Transverse colon (tissue), 4 donors: ENCODE results near the gene OR8B3. TPM values are rescaled to one million over a fixed set of nuclear protein-coding genes. Genes with fewer than 3 reads are reported as not detected.

Source experiments
- DNase-seq: peaks from one replicate; pipeline ENCODE4 v3.0.0-alpha.2; 2019
- H3K27ac ChIP-seq, 4 donors: fragments of 200-600 bp; sonication (generic); 2 replicates each; pipeline ENCODE4 v1.5.1; 2016 to 2018; ENCODE audit warnings: inconsistent platforms in 4 of 4
- H3K27me3 ChIP-seq: fragments of 200-600 bp; sonication (generic); 2 replicates; pipeline ENCODE4 v1.5.1; 2017; ENCODE audit warnings: inconsistent platforms
- H3K36me3 ChIP-seq, 4 donors: fragments of 200-600 bp; sonication (generic); 2 replicates each; pipeline ENCODE4 v1.5.1; 2017 to 2019; ENCODE audit warnings: inconsistent platforms in 4 of 4
- H3K4me1 ChIP-seq, 4 donors: fragments of 200-600 bp; sonication (generic); 2 replicates each; pipeline ENCODE4 v1.5.1; 2017 to 2020; ENCODE audit warnings: inconsistent platforms in 4 of 4
- H3K4me3 ChIP-seq, 4 donors: fragments of 200-600 bp; sonication (generic); 1 replicate in 1 of 4; 2 replicates in 3 of 4; pipeline versions ENCODE4 v1.5.1 to v1.6.1; 2017 to 2019; ENCODE audit warnings: inconsistent platforms in 4 of 4
- H3K9me3 ChIP-seq, 2 donors: fragments of 200-600 bp; sonication (generic); 2 replicates each; pipeline ENCODE4 v1.5.1; 2017 to 2019; ENCODE audit warnings: inconsistent platforms in 2 of 2
- EP300 ChIP-seq: sonication (generic); formaldehyde crosslinking; IDR thresholded peaks from one replicate; pipeline ENCODE4 v1.6.1; 2017; ENCODE audit warnings: antibody characterized with exemption, low read depth
- POLR2A ChIP-seq: fragments of 450-650 bp; IDR thresholded peaks from one replicate; pipeline ENCODE4 v1.6.1; 2016; ENCODE audit warnings: antibody characterized with exemption, mild to moderate bottlenecking, moderate library complexity
- POLR2AphosphoS5 ChIP-seq, 3 donors: sonication (generic); formaldehyde crosslinking; IDR thresholded peaks; one replicate each; pipeline ENCODE4 v1.6.1; 2016; ENCODE audit warnings: antibody characterized with exemption in 3 of 3
- WGBS, 2 donors: methylation state at CpG; one replicate each; pipeline ENCODE4 v1.1.5; 2018; ENCODE audit warnings: low coverage in 1 of 2; 5-methylcytosine and 5-hydroxymethylcytosine counted together
- in situ Hi-C, 4 donors: fragments of 200-750 bp; cut with MboI; loops; one replicate each; pipeline versions ENCODE4 v1.15.0 to v1.15.1; 2017; ENCODE audit warnings: low sequenced_read_pairs in 3 of 4, low pct_ligation_motif_present in 1 of 4, low pct_unique_long_range_greater_than_20kb in 1 of 4
- intact Hi-C: fragments of 100-400 bp; cut with DNase I; formaldehyde crosslinking; loops from one replicate; pipeline ENCODE4 v1.15.1; 2023; ENCODE audit warnings: low total_unique reads
- total RNA-seq, 4 donors: library from RNA; depleted of rRNA; stranded (reverse); fragments of >200 nt; gene quantifications; one replicate each; pipeline ENCODE4 v1.1.0, GENCODE V29; 2016
- TF ChIP-seq, protein P1 (sequence below), 5 experiments: fragments of 200-600 bp in 3 of 5; fragments of 450-650 bp in 2 of 5; sonication (generic) in 3 of 5; IDR thresholded peaks; 1 replicate in 2 of 5; 2 replicates in 3 of 5; pipeline ENCODE4 v1.5.1; 2016 to 2017; ENCODE audit warnings: antibody characterized with exemption in 5 of 5, inconsistent platforms in 3 of 5, mild to moderate bottlenecking in 2 of 5, moderate library complexity in 1 of 5

Gene OR8B3
- total RNA-seq, 4 donors from 2014 or later = not detected

DNA sequence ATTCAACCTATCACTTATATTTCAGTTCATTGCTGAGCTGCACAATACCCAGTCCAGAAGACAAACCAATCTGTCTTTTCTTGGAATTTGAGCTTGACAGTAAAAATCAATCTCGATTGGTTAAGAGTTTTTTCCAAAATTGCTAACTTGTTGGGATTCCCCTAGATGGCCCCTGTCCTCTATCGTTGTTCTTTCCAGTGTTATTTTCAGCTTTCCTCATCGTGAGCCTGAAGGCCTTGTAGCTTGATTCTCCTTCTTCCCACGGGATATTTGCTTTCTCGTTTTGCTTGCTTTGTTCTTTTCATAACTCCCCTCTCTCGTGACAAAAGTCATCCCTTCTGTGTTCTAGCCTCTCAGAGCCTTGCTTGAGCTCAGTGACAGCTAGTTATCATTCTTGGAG lies 43.6 kb upstream of the OR8B3 start:
- no peaks in the 10 kb centered on the region for H3K27me3 ChIP-seq
- TF ChIP-seq EP300 (no peak), POLR2AphosphoS5 (IDR thresholded peaks at IDR 0.05) (no peak), POLR2A (no peak)
- TF ChIP-seq, protein P1, sequence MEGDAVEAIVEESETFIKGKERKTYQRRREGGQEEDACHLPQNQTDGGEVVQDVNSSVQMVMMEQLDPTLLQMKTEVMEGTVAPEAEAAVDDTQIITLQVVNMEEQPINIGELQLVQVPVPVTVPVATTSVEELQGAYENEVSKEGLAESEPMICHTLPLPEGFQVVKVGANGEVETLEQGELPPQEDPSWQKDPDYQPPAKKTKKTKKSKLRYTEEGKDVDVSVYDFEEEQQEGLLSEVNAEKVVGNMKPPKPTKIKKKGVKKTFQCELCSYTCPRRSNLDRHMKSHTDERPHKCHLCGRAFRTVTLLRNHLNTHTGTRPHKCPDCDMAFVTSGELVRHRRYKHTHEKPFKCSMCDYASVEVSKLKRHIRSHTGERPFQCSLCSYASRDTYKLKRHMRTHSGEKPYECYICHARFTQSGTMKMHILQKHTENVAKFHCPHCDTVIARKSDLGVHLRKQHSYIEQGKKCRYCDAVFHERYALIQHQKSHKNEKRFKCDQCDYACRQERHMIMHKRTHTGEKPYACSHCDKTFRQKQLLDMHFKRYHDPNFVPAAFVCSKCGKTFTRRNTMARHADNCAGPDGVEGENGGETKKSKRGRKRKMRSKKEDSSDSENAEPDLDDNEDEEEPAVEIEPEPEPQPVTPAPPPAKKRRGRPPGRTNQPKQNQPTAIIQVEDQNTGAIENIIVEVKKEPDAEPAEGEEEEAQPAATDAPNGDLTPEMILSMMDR (IDR thresholded peaks at IDR 0.05) = no peak
- 37 to 45% methylated on average over 5 to 6 of the region's 6 CpGs for WGBS, 2 donors
- H3K4me1 ChIP-seq = no peaks in the 10 kb centered on the region
- DNase-seq = no peak
- no peaks in the 10 kb centered on the region for H3K9me3 ChIP-seq
- no peaks in the 10 kb centered on the region for H3K36me3 ChIP-seq
- no peak overlapping the region for H3K27ac ChIP-seq
- in situ Hi-C loops = no loop called here
- intact Hi-C loops = no loop called here
- no peak overlapping the region for H3K4me3 ChIP-seq

DNA sequence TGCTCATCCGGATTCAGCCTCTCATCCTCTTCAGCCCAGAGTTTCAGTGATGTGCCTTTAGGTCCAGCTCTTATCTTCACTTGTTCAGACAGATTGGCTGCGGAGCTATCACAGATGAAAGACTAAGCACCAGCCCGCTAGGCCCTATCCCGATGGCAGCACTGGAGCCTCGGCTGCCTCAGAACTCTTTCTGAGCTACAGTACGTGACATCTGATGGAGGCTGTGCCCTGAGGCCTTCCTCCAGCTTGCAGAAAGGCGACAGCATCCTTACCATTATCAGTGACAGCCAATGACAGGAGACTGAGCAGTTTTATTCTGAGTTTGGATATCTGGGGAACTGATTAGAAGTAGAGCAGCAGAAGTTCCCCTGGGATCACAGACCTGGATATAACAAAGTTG lies 42.7 kb upstream of the OR8B3 start:
- H3K9me3 ChIP-seq = no peaks in the 10 kb centered on the region
- no peaks in the 10 kb centered on the region for H3K4me1 ChIP-seq
- intact Hi-C loops (no loop called here), in situ Hi-C loops (no loop called here)
- DNase-seq = no peak
- TF ChIP-seq POLR2A = no peak
- TF ChIP-seq, protein P1 (IDR thresholded peaks at IDR 0.05) = no peak
- H3K4me3 ChIP-seq = no peak overlapping the region
- H3K27me3 ChIP-seq = no peaks in the 10 kb centered on the region
- no peak overlapping the region for H3K27ac ChIP-seq
- 75 to 81% methylated on average over 7 of the region's 7 CpGs for WGBS, 2 donors
- no peaks in the 10 kb centered on the region for H3K36me3 ChIP-seq

DNA sequence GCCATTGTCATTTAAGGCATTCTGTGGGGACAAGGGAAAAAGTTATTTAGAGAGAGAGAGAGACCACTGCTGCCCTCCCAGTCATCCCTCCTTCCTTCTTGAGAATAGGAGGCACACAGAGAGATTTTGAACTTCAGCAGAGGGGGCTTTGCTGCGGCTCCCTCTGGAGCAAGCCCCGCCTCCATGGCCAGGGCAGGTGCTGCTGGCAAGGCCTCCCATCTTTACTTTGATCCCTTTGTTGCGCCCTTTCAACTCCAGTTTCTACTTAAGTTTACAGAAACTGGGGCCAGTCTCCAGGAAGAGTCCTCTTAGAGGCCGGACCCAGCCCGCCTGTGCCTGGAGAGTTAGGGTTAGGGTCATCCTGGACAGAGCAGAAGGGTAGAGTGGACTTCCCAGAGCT lies 42.3 kb upstream of the OR8B3 start:
- in situ Hi-C loops = no loop called here

DNA sequence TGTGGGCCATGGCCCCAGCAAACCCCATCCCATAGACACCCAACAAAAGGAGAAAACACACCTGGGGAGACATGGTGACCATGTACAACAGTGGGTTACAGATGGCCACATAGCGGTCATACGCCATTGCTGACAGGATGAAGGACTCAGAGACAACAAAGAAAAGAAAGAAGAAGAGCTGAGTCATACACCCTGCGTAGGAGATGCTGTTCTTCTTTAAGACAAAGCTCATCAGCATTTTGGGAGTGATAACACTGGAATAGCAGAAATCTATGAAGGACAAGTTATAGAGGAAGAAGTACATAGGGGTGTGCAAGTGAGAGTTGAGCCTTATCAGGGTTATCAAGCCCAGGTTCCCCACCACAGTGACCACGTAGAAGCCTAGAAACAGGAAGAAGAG lies 41.8 kb upstream of the OR8B3 start:
- TF ChIP-seq POLR2AphosphoS5 (IDR thresholded peaks at IDR 0.05) (no peak), POLR2A (no peak), EP300 (no peak)
- TF ChIP-seq, protein P1 (IDR thresholded peaks at IDR 0.05) = no peak
- Histone ChIP-seq H3K27me3 (no peaks in the 10 kb centered on the region), H3K27ac (no peak overlapping the region), H3K36me3 (no peaks in the 10 kb centered on the region), H3K9me3 (no peaks in the 10 kb centered on the region), H3K4me1 (no peaks in the 10 kb centered on the region), H3K4me3 (no peak overlapping the region)
- 50 to 73% methylated on average over 2 to 4 of the region's 4 CpGs for WGBS, 2 donors
- in situ Hi-C loops (no loop called here), intact Hi-C loops (no loop called here)
- no peak for DNase-seq

More for the DNA sequence above, 42.3 kb upstream of the OR8B3 start:
- TF ChIP-seq, protein P1 (IDR thresholded peaks at IDR 0.05) = no peak
- TF ChIP-seq EP300 (no peak), POLR2AphosphoS5 (IDR thresholded peaks at IDR 0.05) (no peak), POLR2A (no peak)
- Histone ChIP-seq H3K9me3 (no peaks in the 10 kb centered on the region), H3K4me1 (no peaks in the 10 kb centered on the region), H3K27me3 (no peaks in the 10 kb centered on the region), H3K27ac (no peak overlapping the region), H3K4me3 (no peak overlapping the region), H3K36me3 (no peaks in the 10 kb centered on the region)
- intact Hi-C loops = no loop called here
- no peak for DNase-seq
- 85 to 92% methylated on average over 3 to 5 of the region's 5 CpGs for WGBS, 2 donors
